ENCODE data around the gene PRKG1.

- TF ChIP-seq CTCF (conservative IDR thresholded peaks at IDR 0.05 in 1 of 2, IDR thresholded peaks at IDR 0.05 in 1 of 2; ENCODE audit: low read depth in 1 of 2, low read length in 2 of 2) = no peak
- TF ChIP-seq EZH2 (IDR thresholded peaks at IDR 0.05; ENCODE audit: low read length, missing control alignments) = no peak
Measured at GRCh38 chr10:51468424-51468823, 394.1 kb downstream of the PRKG1 start.
